Activated CD4-positive, alpha-beta T cell treated with anti-CD3 and anti-CD28 coated beads for 36 hours (primary cell): Measurements from ENCODE around the gene SNX27. TPM values are rescaled to one million over a fixed set of nuclear protein-coding genes. Genes with fewer than 3 reads are reported as not detected.

Experiments
- ATAC-seq: fragments of 200-7000 bp; cut with Tn5 transposase; one replicate; pipeline ENCODE4 v1.10.0; 2021; ENCODE audit warnings: mild to moderate bottlenecking, moderate library complexity
- CTCF ChIA-PET: fragments of 350-600 bp; sonication (Branson Sonifier 250); formaldehyde crosslinking; loops from one replicate; lab custom pipeline; 2021; ENCODE audit warnings: antibody characterized with exemption; lab: Charles Lee
- POLR2A ChIA-PET: fragments of 350-600 bp; sonication (Branson Sonifier 250); formaldehyde crosslinking; loops from one replicate; lab custom pipeline; 2021; ENCODE audit warnings: antibody characterized with exemption, inconsistent platforms; lab: Charles Lee
- DNase-seq: peaks from one replicate; pipeline ENCODE4 v3.0.0-alpha.2; 2020
- H3K27ac Mint-ChIP-seq: one replicate; pipeline ENCODE4 v1.8.0; 2021; ENCODE audit warnings: mixed read lengths
- H3K27me3 Mint-ChIP-seq: one replicate; pipeline ENCODE4 v1.8.0; 2021; ENCODE audit warnings: mixed read lengths
- H3K36me3 Mint-ChIP-seq: one replicate; pipeline ENCODE4 v1.8.0; 2021; ENCODE audit warnings: low read depth, mixed read lengths
- H3K4me1 Mint-ChIP-seq: one replicate; pipeline ENCODE4 v1.8.0; 2021; ENCODE audit warnings: mixed read lengths
- H3K4me3 Mint-ChIP-seq: one replicate; pipeline ENCODE4 v1.8.0; 2021; ENCODE audit warnings: mild to moderate bottlenecking, moderate library complexity, mixed read lengths
- H3K9me3 Mint-ChIP-seq: one replicate; pipeline ENCODE4 v1.8.0; 2021; ENCODE audit warnings: low read depth, mixed read lengths
- intact Hi-C, 2 experiments: fragments of 100-400 bp; cut with DNase I in 1 of 2; cut with micrococcal nuclease in 1 of 2; formaldehyde crosslinking; loops; one replicate each; pipeline versions ENCODE4 v1.14.2 to v1.15.1; 2022 to 2024; cut with DNase I, micrococcal nuclease
- total RNA-seq, 2 experiments: library from RNA; stranded (reverse); gene quantifications; one replicate each; pipeline ENCODE4 v1.2.3, GENCODE V29; 2021

The SNX27 gene
- total RNA-seq, 2 experiments from 2014 or later, result 28.5 to 29.1 TPM

DNA sequence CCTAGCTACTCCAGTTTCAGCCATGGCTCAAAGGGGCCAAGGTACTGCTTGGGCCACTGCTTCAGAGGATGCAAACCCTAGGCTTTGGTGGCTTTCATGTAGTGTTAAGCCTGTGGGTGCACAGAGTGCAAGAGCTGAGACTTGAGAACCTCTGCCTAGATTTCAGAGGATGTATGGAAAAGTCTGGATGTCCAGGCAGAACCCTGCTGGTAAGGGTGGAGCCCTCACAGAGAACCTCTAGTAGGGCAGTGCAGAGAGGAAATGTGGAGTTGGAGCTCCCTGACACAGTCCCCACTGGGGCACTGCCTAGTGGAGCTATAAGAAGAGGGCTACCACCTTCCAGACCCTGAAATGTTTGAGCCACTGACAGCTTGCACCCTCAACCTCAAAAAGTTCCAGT lies 125.6 kb downstream of the SNX27 start:
- ChIA-PET CTCF (interaction anchor here (0.7 kb wide), 1 partner anchor 36 kb away, joined by 4 read pairs; no protein-coding TSS in a partner anchor), POLR2A (no interaction called here)
- ATAC-seq, result no peak
- no peaks in the 10 kb centered on the region for H3K4me1 Mint-ChIP-seq
- H3K36me3 Mint-ChIP-seq, result no peaks in the 10 kb centered on the region
- intact Hi-C loops, result loop anchor here (5.0 to 10.0 kb wide), 3 partner anchors 200 to 433 kb away; no protein-coding TSS in a partner anchor
- no peak for DNase-seq
- H3K27me3 Mint-ChIP-seq, result peaks cover 1% of the 10 kb centered on the region
- peaks cover 10% of the 10 kb centered on the region for H3K9me3 Mint-ChIP-seq
- no peak overlapping the region for H3K4me3 Mint-ChIP-seq
- H3K27ac Mint-ChIP-seq, result no peak overlapping the region

GRCh38 chr1:151739590-151740355 lies 127.9 kb downstream of the SNX27 start:
- Mint-ChIP-seq H3K27ac (no peak overlapping the region), H3K4me3 (no peak overlapping the region), H3K36me3 (no peaks in the 10 kb centered on the region), H3K27me3 (peaks cover 1% of the 10 kb centered on the region), H3K9me3 (peaks cover 10% of the 10 kb centered on the region), H3K4me1 (no peaks in the 10 kb centered on the region)
- DNase-seq (no peak), ATAC-seq (no peak)
- intact Hi-C loops, result loop anchor here (5.0 to 10.0 kb wide), 3 partner anchors 202 to 435 kb away; no protein-coding TSS in a partner anchor
- ChIA-PET CTCF (no interaction called here), POLR2A (no interaction called here)

DNA sequence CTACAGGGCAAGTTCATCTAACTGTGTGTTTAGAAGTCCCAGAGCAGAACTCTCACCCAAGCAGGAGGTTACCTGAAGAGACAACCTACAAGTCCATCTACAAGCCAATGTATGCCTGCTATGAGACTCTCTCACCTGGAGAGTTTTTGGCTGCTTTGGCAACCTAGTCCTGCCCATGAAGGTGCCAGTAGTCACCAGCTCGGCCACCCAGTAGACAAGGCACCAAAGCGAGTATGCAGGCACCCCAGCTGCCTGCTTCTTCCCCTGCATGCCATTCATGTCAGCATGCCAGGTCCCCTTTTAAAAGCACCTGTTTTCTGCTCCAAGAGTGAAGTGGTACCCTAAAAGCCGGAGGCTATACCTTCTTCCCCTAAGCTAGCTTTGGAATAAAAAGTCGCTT lies 129.7 kb downstream of the SNX27 start:
- no peaks in the 10 kb centered on the region for H3K4me1 Mint-ChIP-seq
- H3K27ac Mint-ChIP-seq, result no peak overlapping the region
- DNase-seq (no peak), ATAC-seq (no peak)
- intact Hi-C loops, result no loop called here
- no peaks in the 10 kb centered on the region for H3K36me3 Mint-ChIP-seq
- POLR2A ChIA-PET, result no interaction called here
- H3K4me3 Mint-ChIP-seq, result no peak overlapping the region
- peaks cover 10% of the 10 kb centered on the region for H3K9me3 Mint-ChIP-seq
- CTCF ChIA-PET, result interaction anchor here (0.6 kb wide), 1 partner anchor 200 kb away, joined by 3 read pairs; no protein-coding TSS in a partner anchor
- H3K27me3 Mint-ChIP-seq, result peaks cover 9% of the 10 kb centered on the region

Other genes starting within 250 kb of the SNX27 start
- gene SELENBP1, start 239.3 kb upstream of the SNX27 start, total RNA-seq, result not detected
- 100 to 1,000 TPM; 315 to 351 TPM for gene PSMB4, start 212.5 kb upstream of the SNX27 start, total RNA-seq
- 100 to 1,000 TPM in 1 of 2 experiments, 10 to 100 TPM in 1; 81.3 to 104 TPM for gene POGZ, start 152.6 kb upstream of the SNX27 start, total RNA-seq
- gene CGN, start 100.7 kb upstream of the SNX27 start, total RNA-seq, result 1 to 10 TPM in 1 of 2 experiments, under 1 TPM in 1; 0.67 to 1.4 TPM
- gene TUFT1, start 71.7 kb upstream of the SNX27 start, total RNA-seq, result 1 to 10 TPM; 3.2 TPM
- gene CELF3, start 104.8 kb downstream of the SNX27 start, total RNA-seq, result not detected
- not detected for gene RIIAD1, start 109.5 kb downstream of the SNX27 start, total RNA-seq
- gene MRPL9, start 151.4 kb downstream of the SNX27 start, total RNA-seq, result 100 to 1,000 TPM; 139 to 184 TPM
- 10 to 100 TPM; 18.4 to 19.9 TPM for gene TDRKH, start 178.4 kb downstream of the SNX27 start, total RNA-seq
- under 1 TPM; 0.09 to 0.18 TPM for gene LINGO4, start 193.4 kb downstream of the SNX27 start, total RNA-seq
- 1 to 10 TPM; 3.8 to 3.9 TPM for gene RORC, start 219.8 kb downstream of the SNX27 start, total RNA-seq
- gene C2CD4D, start 227.8 kb downstream of the SNX27 start, total RNA-seq, result 1 to 10 TPM; 2.1 to 2.4 TPM
- gene THEM5, start 241.7 kb downstream of the SNX27 start, total RNA-seq, result not detected